GM21515 (cell line): ENCODE data around the gene GLCCI1.

Experiments used
- ATAC-seq: cut with Tn5 transposase; IDR thresholded peaks from one replicate; pipeline ENCODE4 v1.9.1; 2021; ENCODE audit not compliant: unreplicated experiment

Gene GLCCI1

GRCh38 chr7:7968544-7969305 lies at the start of gene GLCCI1:
TSS of gene GLCCI1 (plus strand) at chr7:7968796. CDS start at chr7:7969351, 555 bp downstream.
- peak; percentile 79 for ATAC-seq

GRCh38 chr7:7919449-7919945 lies 49.1 kb upstream of the GLCCI1 start:
- ATAC-seq: no peak

GRCh38 chr7:7920056-7920455 lies 48.5 kb upstream of the GLCCI1 start:
- no peak for ATAC-seq

GRCh38 chr7:7920481-7920880 lies 48.1 kb upstream of the GLCCI1 start:
- peak; percentile 93 for ATAC-seq

GRCh38 chr7:7921830-7922229 lies 46.8 kb upstream of the GLCCI1 start:
- ATAC-seq: no peak

GRCh38 chr7:7922684-7923385 lies 45.8 kb upstream of the GLCCI1 start:
- ATAC-seq: no peak

GRCh38 chr7:7923818-7924217 lies 44.8 kb upstream of the GLCCI1 start:
- ATAC-seq: no peak

- no peak for ATAC-seq
Measured at GRCh38 chr7:7924303-7924702, 44.3 kb upstream of the GLCCI1 start.

GRCh38 chr7:7931626-7932025 lies 37.0 kb upstream of the GLCCI1 start:
- no peak for ATAC-seq

- no peak for ATAC-seq
Measured at GRCh38 chr7:7932553-7932952, 36.0 kb upstream of the GLCCI1 start.

- ATAC-seq: no peak
Measured at GRCh38 chr7:7933915-7934526, 34.6 kb upstream of the GLCCI1 start.

GRCh38 chr7:7934945-7935344 lies 33.7 kb upstream of the GLCCI1 start:
- no peak for ATAC-seq

- ATAC-seq: no peak
Measured at GRCh38 chr7:7938471-7938870, 30.1 kb upstream of the GLCCI1 start.

GRCh38 chr7:7943951-7944350 lies 24.6 kb upstream of the GLCCI1 start:
- ATAC-seq: no peak

- ATAC-seq: peak; percentile 92
Measured at GRCh38 chr7:7944619-7945282, 23.8 kb upstream of the GLCCI1 start.

- no peak for ATAC-seq
Measured at GRCh38 chr7:7946486-7946885, 22.1 kb upstream of the GLCCI1 start.

- no peak for ATAC-seq
Measured at GRCh38 chr7:7948232-7948631, 20.4 kb upstream of the GLCCI1 start.

- ATAC-seq: no peak
Measured at GRCh38 chr7:7953806-7954205, 14.8 kb upstream of the GLCCI1 start.

GRCh38 chr7:7956531-7957128 lies 12.0 kb upstream of the GLCCI1 start:
- ATAC-seq: no peak

- ATAC-seq: no peak
Measured at GRCh38 chr7:7957513-7957912, 11.1 kb upstream of the GLCCI1 start.
